Measurements from ENCODE around the gene ATP6V0E2. TPM values are rescaled to one million over a fixed set of nuclear protein-coding genes. Genes with fewer than 3 reads are reported as not detected.
"Not testable (repeated sequence)": the region's sequence is repeated elsewhere in the genome, so short reads cannot be mapped to it uniquely, and the experiment has no call there.

The ATP6V0E2 gene
- total and polyA plus RNA-seq, 2 experiments from 2014 or later = 116 to 132 TPM

DNA sequence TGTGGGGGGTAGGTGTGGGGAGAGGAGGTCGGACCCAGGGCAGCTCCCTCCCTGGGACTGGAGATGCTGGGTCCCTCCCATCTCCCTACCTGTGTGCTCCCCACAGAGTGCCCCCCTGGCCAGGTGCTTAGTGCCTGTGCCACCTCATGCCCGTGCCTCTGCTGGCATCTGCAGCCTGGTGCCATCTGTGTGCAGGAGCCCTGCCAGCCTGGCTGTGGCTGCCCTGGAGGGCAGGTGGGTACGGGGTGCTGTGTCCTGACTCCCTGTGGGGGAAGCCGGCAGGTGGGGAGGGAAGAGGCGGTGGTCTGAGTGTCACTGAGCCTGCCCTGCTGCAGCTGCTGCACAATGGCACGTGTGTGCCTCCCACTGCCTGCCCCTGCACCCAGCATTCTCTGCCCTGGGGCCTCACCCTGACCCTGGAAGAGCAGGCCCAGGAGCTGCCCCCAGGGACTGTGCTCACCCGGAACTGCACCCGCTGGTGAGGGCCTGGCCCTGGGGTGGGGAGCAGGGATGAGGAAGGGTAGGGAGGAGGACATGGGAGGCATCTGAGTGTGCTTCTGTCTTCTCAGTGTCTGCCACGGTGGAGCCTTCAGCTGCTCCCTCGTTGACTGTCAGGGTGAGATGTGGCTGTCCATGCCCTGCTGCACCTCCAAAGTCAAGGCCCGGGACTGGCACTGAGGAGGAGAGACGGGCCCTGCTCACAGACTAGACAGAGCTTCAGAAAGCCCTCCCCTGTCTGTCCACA is 47.3 kb upstream of the ATP6V0E2 start:
- Histone ChIP-seq H3K4me1 (ENCODE audit: low read depth) (no peaks in the 10 kb centered on the region), H3K9me3 (ENCODE audit: low read depth) (no peaks in the 10 kb centered on the region), H3K27me3 (no peaks in the 10 kb centered on the region), H3K27ac (no peak overlapping the region), H3K4me3 (no peak overlapping the region), H3K36me3 (peaks cover 4% of the 10 kb centered on the region)
- no peak for DNase-seq (ENCODE audit: low read depth in 1 of 2, low spot score in 1 of 2)
- no peak for TF ChIP-seq CTCF (IDR thresholded peaks at IDR 0.05; ENCODE audit: low read depth, low read length)

DNA sequence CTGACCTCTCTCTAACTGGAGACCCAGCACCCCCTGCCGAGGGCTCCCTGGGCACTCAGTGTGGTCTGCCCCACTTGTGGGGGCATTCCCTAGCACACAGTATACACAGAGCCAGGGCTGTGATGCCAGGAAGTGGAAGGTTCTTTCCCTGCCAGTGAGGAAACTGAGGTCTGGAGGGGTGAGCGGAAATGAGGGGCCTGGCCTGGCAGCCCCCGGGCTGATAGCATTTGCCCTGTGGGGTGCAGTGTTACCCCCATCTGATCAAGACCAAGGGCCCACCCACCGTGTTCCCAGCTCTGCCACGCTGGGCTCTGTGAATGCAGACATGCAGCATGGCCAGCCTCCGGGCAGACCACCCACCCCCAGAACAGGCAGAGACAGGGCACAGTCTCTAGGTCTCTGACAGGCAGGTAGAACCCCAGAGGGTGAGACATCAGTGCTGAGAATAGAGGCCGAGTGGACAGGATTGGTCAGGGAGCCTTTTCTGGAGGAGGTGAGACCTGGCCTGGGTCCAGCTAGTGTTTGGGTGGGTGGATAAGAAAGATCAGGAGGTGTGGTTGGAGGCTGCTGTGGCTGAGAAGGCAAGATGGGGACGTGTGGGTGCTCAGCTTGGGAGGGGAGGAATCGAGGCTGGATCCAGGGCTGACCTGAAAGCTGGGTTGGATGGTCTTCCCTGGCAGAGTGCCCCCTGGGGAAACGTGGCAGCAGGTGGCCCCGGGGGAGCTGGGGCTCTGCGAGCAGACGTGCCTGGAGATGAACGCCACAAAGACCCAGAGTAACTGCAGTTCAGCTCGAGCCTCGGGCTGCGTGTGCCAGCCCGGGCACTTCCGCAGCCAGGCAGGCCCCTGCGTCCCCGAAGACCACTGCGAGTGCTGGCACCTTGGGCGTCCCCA is 46.4 kb upstream of the ATP6V0E2 start:
- no peak overlapping the region for H3K27ac ChIP-seq
- peaks cover 4% of the 10 kb centered on the region for H3K36me3 ChIP-seq
- H3K4me1 ChIP-seq (ENCODE audit: low read depth) = no peaks in the 10 kb centered on the region
- DNase-seq (ENCODE audit: low read depth in 1 of 2, low spot score in 1 of 2) = no peak
- no peak for TF ChIP-seq CTCF (IDR thresholded peaks at IDR 0.05; ENCODE audit: low read depth, low read length)
- no peaks in the 10 kb centered on the region for H3K9me3 ChIP-seq (ENCODE audit: low read depth)
- H3K27me3 ChIP-seq = no peaks in the 10 kb centered on the region
- H3K4me3 ChIP-seq = no peak overlapping the region

GRCh38 chr7:149828357-149829309 is 45.1 kb upstream of the ATP6V0E2 start:
- no peak overlapping the region for H3K27ac ChIP-seq
- H3K36me3 ChIP-seq = peaks cover 4% of the 10 kb centered on the region
- DNase-seq (ENCODE audit: low read depth in 1 of 2, low spot score in 1 of 2) = no peak
- no peak for TF ChIP-seq CTCF (IDR thresholded peaks at IDR 0.05; ENCODE audit: low read depth, low read length)
- H3K9me3 ChIP-seq (ENCODE audit: low read depth) = no peaks in the 10 kb centered on the region
- H3K27me3 ChIP-seq = no peaks in the 10 kb centered on the region
- H3K4me1 ChIP-seq (ENCODE audit: low read depth) = no peaks in the 10 kb centered on the region
- H3K4me3 ChIP-seq = no peak overlapping the region

DNA sequence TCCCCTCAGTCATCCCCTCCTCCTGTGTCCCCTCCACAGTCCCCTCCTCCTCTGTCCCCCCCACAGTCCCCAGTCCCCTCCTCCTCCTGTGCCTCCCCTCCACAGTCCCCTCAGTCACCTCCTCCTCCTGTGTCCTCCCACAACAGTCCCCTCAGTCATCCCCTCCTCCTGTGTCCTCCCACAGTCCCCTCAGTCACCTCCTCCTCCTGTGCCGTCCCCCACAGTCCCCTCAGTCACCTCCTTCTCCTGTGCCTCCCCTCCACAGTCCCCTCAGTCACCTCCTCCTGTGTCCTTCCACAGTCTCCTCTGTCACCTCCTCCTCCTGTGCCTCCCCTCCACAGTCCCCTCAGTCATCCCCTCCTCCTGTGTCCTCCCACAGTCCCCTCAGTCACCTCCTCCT is 43.2 kb upstream of the ATP6V0E2 start:
- not testable (repeated sequence) for H3K36me3 ChIP-seq; H3K4me1 ChIP-seq (ENCODE audit: low read depth); H3K27me3 ChIP-seq; H3K27ac ChIP-seq; H3K4me3 ChIP-seq; H3K9me3 ChIP-seq (ENCODE audit: low read depth); DNase-seq (ENCODE audit: low read depth in 1 of 2, low spot score in 1 of 2)

- no peaks in the 10 kb centered on the region for H3K4me1 ChIP-seq (ENCODE audit: low read depth)
- H3K27me3 ChIP-seq = peaks cover 6% of the 10 kb centered on the region
- no peaks in the 10 kb centered on the region for H3K9me3 ChIP-seq (ENCODE audit: low read depth)
- peak in 1 of 2 donors; percentile 22 for DNase-seq (ENCODE audit: low read depth in 1 of 2, low spot score in 1 of 2)
- no peak for TF ChIP-seq CTCF (IDR thresholded peaks at IDR 0.05; ENCODE audit: low read depth, low read length)
- H3K4me3 ChIP-seq = no peak overlapping the region
- H3K36me3 ChIP-seq = peaks cover 4% of the 10 kb centered on the region
- H3K27ac ChIP-seq = no peak overlapping the region
These were observed 42.6 kb upstream of the ATP6V0E2 start for GRCh38 chr7:149830997-149831740.

Measured in cardiac muscle cell (in vitro differentiated cells and primary cell).